Progenitor cell of endocrine pancreas (in vitro differentiated cells): ENCODE data around the gene CA4. TPM values are rescaled to one million over a fixed set of nuclear protein-coding genes. Genes with fewer than 3 reads are reported as not detected.

Experiments
- DNase-seq: peaks from one replicate; pipeline ENCODE4 v3.0.0; 2021; ENCODE audit warnings: low spot score; ENCODE audit not compliant: unreplicated experiment
- H3K27ac Mint-ChIP-seq: 2 replicates; pipeline ENCODE4 v1.8.0; 2021; ENCODE audit warnings: mild to moderate bottlenecking, moderate library complexity, mixed read lengths
- H3K27me3 Mint-ChIP-seq: 2 replicates; pipeline ENCODE4 v1.8.0; 2021; ENCODE audit warnings: mixed read lengths
- H3K36me3 Mint-ChIP-seq: 2 replicates; pipeline ENCODE4 v1.8.0; 2022; ENCODE audit warnings: mixed read lengths; ENCODE audit not compliant: insufficient read depth
- H3K4me1 Mint-ChIP-seq: 2 replicates; pipeline ENCODE4 v1.8.0; 2021; ENCODE audit warnings: low read depth, mixed read lengths
- H3K4me3 Mint-ChIP-seq: 2 replicates; pipeline ENCODE4 v1.8.0; 2021; ENCODE audit warnings: low read depth, mild to moderate bottlenecking, moderate library complexity, mixed read lengths
- H3K9me3 Mint-ChIP-seq: 2 replicates; pipeline ENCODE4 v1.8.0; 2021; ENCODE audit warnings: low read depth, mixed read lengths
- total RNA-seq: library from RNA; stranded (reverse); gene quantifications from 2 replicates; pipeline ENCODE4 v1.2.1, GENCODE V29; 2021
- TF ChIP-seq, protein P1 (sequence below): fragments of 200-600 bp; sonication (generic); IDR thresholded peaks from one replicate; pipeline ENCODE4 v1.5.0; 2021; ENCODE audit warnings: antibody characterized with exemption, mild to moderate bottlenecking; ENCODE audit not compliant: unreplicated experiment

CA4 gene
- total RNA-seq, 1 donor from 2014 or later, result 9.3 TPM

- Mint-ChIP-seq H3K4me1 (peaks cover 12% of the 10 kb centered on the region), H3K27me3 (peaks cover 38% of the 10 kb centered on the region), H3K27ac (no peak overlapping the region), H3K36me3 (no peaks in the 10 kb centered on the region), H3K9me3 (no peaks in the 10 kb centered on the region), H3K4me3 (no peak overlapping the region)
- no peak for DNase-seq
- TF ChIP-seq, protein P1, sequence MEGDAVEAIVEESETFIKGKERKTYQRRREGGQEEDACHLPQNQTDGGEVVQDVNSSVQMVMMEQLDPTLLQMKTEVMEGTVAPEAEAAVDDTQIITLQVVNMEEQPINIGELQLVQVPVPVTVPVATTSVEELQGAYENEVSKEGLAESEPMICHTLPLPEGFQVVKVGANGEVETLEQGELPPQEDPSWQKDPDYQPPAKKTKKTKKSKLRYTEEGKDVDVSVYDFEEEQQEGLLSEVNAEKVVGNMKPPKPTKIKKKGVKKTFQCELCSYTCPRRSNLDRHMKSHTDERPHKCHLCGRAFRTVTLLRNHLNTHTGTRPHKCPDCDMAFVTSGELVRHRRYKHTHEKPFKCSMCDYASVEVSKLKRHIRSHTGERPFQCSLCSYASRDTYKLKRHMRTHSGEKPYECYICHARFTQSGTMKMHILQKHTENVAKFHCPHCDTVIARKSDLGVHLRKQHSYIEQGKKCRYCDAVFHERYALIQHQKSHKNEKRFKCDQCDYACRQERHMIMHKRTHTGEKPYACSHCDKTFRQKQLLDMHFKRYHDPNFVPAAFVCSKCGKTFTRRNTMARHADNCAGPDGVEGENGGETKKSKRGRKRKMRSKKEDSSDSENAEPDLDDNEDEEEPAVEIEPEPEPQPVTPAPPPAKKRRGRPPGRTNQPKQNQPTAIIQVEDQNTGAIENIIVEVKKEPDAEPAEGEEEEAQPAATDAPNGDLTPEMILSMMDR, result no peak
Measured at GRCh38 chr17:60161598-60162330, 12.0 kb downstream of the CA4 start.

- H3K27ac Mint-ChIP-seq, result no peak overlapping the region
- H3K36me3 Mint-ChIP-seq, result no peaks in the 10 kb centered on the region
- TF ChIP-seq, protein P1, result peak; percentile 27
- DNase-seq, result no peak
- no peak overlapping the region for H3K4me3 Mint-ChIP-seq
- no peaks in the 10 kb centered on the region for H3K9me3 Mint-ChIP-seq
- peaks cover 12% of the 10 kb centered on the region for H3K4me1 Mint-ChIP-seq
- peaks cover 29% of the 10 kb centered on the region for H3K27me3 Mint-ChIP-seq
Measured at GRCh38 chr17:60163108-60163784, 13.5 kb downstream of the CA4 start.

- TF ChIP-seq, protein P1, result no peak
- no peaks in the 10 kb centered on the region for H3K9me3 Mint-ChIP-seq
- H3K4me3 Mint-ChIP-seq, result no peak overlapping the region
- DNase-seq, result no peak
- H3K4me1 Mint-ChIP-seq, result peaks cover 12% of the 10 kb centered on the region
- H3K36me3 Mint-ChIP-seq, result no peaks in the 10 kb centered on the region
- peaks cover 22% of the 10 kb centered on the region for H3K27me3 Mint-ChIP-seq
- no peak overlapping the region for H3K27ac Mint-ChIP-seq
Measured at GRCh38 chr17:60164164-60164563, 14.4 kb downstream of the CA4 start.

GRCh38 chr17:60164697-60165096 is 14.9 kb downstream of the CA4 start:
- no peak overlapping the region for H3K4me3 Mint-ChIP-seq
- H3K27me3 Mint-ChIP-seq, result peaks cover 19% of the 10 kb centered on the region
- H3K27ac Mint-ChIP-seq, result no peak overlapping the region
- DNase-seq, result no peak
- peaks cover 12% of the 10 kb centered on the region for H3K4me1 Mint-ChIP-seq
- no peaks in the 10 kb centered on the region for H3K36me3 Mint-ChIP-seq
- TF ChIP-seq, protein P1, result no peak
- H3K9me3 Mint-ChIP-seq, result no peaks in the 10 kb centered on the region

DNA sequence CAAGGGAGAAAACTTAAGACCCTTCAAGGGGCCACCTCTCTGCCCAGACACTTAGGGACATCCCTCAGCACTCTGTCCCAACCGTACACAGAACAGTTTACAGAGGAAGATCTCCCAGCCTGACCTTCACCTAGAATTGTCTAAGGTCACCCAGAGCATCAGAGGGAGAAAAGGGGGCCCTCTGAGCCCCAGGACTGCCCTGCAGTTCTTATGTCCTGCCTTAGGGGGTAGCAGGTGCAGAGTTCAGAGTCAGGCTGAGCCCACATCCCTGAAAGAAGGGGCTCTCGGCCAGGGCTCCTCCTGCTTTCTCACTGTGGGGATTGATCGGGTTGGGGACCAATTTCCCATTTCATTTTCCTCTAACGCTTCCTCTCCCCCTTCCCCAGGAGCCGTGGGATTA is 15.4 kb downstream of the CA4 start:
- Mint-ChIP-seq H3K27me3 (peaks cover 14% of the 10 kb centered on the region), H3K4me1 (peaks cover 12% of the 10 kb centered on the region), H3K4me3 (no peak overlapping the region), H3K36me3 (no peaks in the 10 kb centered on the region), H3K27ac (no peak overlapping the region), H3K9me3 (no peaks in the 10 kb centered on the region)
- TF ChIP-seq, protein P1, result no peak
- no peak for DNase-seq
